Thymus (tissue), 14 donors: Measurements from ENCODE around the gene C11orf87. TPM values are rescaled to one million over a fixed set of nuclear protein-coding genes. Genes with fewer than 3 reads are reported as not detected.

Source experiments
- DNase-seq, 9 donors: peaks; one replicate each; pipeline ENCODE4 v3.0.0-alpha.2; 2013; ENCODE audit warnings: low spot score in 9 of 9, low read depth in 6 of 9, missing footprints in 1 of 9
- H3K27ac ChIP-seq, 2 donors: one replicate each; pipeline ENCODE4 v1.5.1; 2013; ENCODE audit warnings: control low read depth in 1 of 2, low read depth in 1 of 2, low read length in 1 of 2, mild to moderate bottlenecking in 1 of 2, moderate library complexity in 1 of 2
- H3K27me3 ChIP-seq, 2 donors: one replicate each; pipeline ENCODE4 v1.5.1; 2013; ENCODE audit warnings: low read length in 1 of 2; ENCODE audit not compliant: control insufficient read depth in 2 of 2, insufficient read depth in 1 of 2
- H3K36me3 ChIP-seq, 2 donors: one replicate each; pipeline ENCODE4 v1.5.1; 2013; ENCODE audit warnings: low read length in 1 of 2, mild to moderate bottlenecking in 1 of 2, moderate library complexity in 1 of 2; ENCODE audit not compliant: control insufficient read depth in 2 of 2, insufficient read depth in 2 of 2
- H3K4me1 ChIP-seq, 2 donors: one replicate each; pipeline ENCODE4 v1.5.1; 2013; ENCODE audit warnings: low read length in 2 of 2; ENCODE audit not compliant: control insufficient read depth in 2 of 2, insufficient read depth in 2 of 2
- H3K4me3 ChIP-seq, 2 donors: one replicate each; pipeline ENCODE4 v1.5.1; 2013; ENCODE audit warnings: low read length in 2 of 2, control low read depth in 1 of 2, mild to moderate bottlenecking in 1 of 2
- H3K9me3 ChIP-seq, 2 donors: one replicate each; pipeline ENCODE4 v1.5.1; 2013; ENCODE audit warnings: low read length in 1 of 2, mild to moderate bottlenecking in 1 of 2; ENCODE audit not compliant: control insufficient read depth in 2 of 2, insufficient read depth in 1 of 2
- WGBS: extraction: QIAGEN DNeasy Blood & Tissue Kit; methylation state at CpG from one replicate; pipeline ENCODE4 v1.1.7; 2013; 5-methylcytosine and 5-hydroxymethylcytosine counted together
- long read RNA-seq, 10 donors: transcript quantifications; one replicate each; lab custom pipeline, GENCODE V29; 2026
- polyA plus RNA-seq: library from polyadenylated mRNA; stranded (reverse); fragments of 200-250 nt; gene quantifications from one replicate; pipeline ENCODE4 v1.2.3, GENCODE V29; 2013
- total RNA-seq: library from RNA; stranded (reverse); fragments of 120-200 nt; gene quantifications from one replicate; pipeline ENCODE4 v1.2.4, GENCODE V29; 2013
- donor health status: healthy.

The C11orf87 gene
- total RNA-seq (not detected), polyA plus RNA-seq (0.02 TPM)
- long read RNA-seq, donor 1 = 0 reads
- long read RNA-seq, donor 2 = 0 reads
- long read RNA-seq, donor 3 = 0 reads
- long read RNA-seq, donor 4 = 0 reads
- long read RNA-seq, donor 5 = 0 reads
- long read RNA-seq, donor 6 = 0 reads
- long read RNA-seq, donor 7 = 0 reads
- long read RNA-seq, donor 8 = 0 reads
- long read RNA-seq, donor 9 = 0 reads
- long read RNA-seq, donor 10 = 0 reads

DNA sequence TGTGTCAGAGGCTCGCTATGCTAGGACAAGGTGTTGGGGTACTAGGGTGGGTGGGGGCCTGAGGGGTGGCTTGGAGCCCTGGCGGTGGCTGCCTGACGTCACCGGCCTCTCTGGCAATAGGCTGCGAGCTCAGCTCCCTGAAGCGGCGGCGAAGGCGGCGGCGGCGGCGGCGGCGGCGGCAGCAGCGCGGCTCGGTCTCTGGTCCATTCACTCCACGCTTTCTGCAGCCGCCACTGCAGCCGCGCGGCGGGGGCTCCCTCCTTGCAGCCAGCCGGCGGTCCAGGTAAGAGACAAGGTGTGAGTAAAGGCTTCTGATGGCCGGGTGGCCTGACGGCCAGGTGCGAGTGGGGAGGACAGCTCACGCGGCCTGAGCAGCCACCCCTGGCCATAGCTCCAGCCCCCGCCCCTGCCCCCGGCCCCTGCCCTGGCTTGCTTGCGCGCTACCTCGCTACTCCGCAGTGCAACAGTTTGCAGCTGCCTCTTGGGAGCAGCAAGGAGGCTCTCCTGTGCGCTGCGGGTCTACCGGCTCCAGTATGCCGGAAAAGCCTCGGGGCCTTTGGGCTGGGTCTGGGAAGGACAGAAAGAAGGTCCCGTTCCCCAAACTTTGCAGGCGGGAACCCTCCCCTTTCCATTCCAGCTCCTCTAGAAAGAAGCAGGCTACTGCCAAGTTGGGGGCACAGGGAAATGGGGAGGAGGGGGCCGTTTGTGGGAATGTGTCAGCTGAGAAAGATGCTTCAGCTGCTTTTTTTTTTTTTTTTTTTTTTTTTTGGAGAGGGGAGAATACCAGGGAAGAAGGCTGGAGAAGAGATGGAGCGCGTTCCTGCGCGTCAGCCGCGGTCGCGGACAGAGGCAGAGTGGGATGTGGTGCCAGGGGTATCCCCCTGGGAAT is at the start of gene C11orf87:
C11orf87 (plus strand) TSS at position 210 of the 889 bp plus-strand sequence. CDS start 1,444 bp downstream, outside the sequence.
- peaks cover 39 to 48% of the 10 kb centered on the region in 2 donors for H3K27me3 ChIP-seq
- 3% methylated on average over 54 of the region's 54 CpGs for whole genome bisulfite sequencing
- H3K4me1 ChIP-seq = peaks cover 0 to 2% of the 10 kb centered on the region in 2 donors

DNA sequence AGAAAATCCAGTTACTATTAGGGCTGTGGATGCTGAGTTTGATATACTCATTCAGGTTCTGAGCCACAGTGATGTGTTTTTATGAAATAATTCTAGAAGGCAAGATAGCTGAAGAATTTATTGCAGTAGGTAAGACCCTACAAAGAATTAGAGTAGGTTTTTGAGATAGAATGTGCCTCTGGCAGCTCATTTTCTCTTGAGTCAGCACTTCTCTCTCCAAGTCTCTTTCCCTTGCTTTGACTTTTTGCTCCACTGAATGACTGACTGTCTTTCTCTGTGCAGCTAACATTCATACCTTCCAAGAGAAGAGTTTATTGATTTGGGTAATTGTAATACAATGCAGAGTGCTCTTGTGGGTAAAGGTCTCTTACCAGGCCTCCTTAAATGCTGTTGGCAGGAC is 48.0 kb upstream of the C11orf87 start:
- Histone ChIP-seq H3K27ac (no peak overlapping the region), H3K27me3 (no peaks in the 10 kb centered on the region), H3K4me1 (no peaks in the 10 kb centered on the region), H3K9me3 (no peaks in the 10 kb centered on the region), H3K4me3 (no peak overlapping the region), H3K36me3 (no peaks in the 10 kb centered on the region)
- DNase-seq = no peak

More for the DNA sequence above, at the start of gene C11orf87:
- Histone ChIP-seq H3K36me3 (no peaks in the 10 kb centered on the region), H3K9me3 (no peaks in the 10 kb centered on the region), H3K27ac (no peak within 1 kb of the TSS), H3K4me3 (no peak within 1 kb of the TSS)
- no peak for DNase-seq

DNA sequence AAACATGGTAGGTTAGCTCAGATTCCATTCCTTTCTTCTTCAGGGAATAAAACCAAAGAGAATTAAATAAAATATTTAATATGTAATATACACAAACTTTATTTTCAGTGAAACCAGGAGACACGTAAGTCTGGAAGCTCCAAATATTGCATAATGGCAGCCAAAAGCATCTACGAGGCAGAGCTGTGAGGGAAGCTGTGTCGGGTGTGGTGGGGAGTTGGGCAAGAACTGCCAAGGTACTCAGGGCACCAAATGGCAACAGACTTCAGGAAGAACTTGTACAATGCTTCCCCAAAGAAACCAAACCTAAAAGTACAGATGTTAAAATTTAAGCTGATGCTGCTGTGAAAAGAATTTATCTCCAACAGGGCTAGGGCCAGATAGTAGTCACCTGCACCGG is 47.5 kb upstream of the C11orf87 start:
- 95% methylated on average over 4 of the region's 4 CpGs for WGBS
- no peak for DNase-seq

DNA sequence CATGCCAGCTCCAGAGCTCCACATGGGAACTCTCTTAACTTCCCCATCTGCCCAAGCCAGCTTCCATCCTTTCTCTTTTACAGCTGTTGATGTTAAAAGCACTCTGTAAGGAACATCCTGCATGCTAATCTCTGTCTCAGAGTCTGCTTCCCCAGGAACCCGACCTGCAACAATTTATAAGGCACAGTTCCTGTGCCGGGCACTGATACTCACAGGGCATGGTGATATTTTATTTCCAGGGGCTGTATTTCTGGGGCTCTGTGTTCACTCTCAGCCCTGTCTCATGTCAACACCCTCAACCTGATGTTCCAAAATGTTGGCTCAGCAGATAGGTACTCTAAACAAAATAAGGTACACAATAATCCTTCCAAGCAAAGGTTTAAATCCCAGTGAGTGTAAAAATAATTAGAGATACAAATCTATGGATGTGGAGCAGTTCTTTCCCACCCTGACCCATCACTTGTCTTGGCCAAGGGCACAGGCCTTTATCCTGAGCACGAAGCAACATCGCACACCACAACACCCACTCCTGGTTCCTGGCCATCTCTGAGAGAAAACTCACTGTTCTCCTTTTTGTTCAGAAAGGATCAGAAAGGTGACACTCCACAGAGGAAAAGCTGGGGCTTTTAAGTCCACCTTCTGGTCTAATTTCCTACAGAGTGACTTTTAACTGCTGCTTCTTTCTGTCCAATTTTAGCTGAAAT is 44.8 kb upstream of the C11orf87 start:
- no peak for DNase-seq
- no peaks in the 10 kb centered on the region for H3K36me3 ChIP-seq
- no peak overlapping the region for H3K27ac ChIP-seq
- no peaks in the 10 kb centered on the region for H3K27me3 ChIP-seq
- H3K4me3 ChIP-seq = no peak overlapping the region
- H3K4me1 ChIP-seq = no peaks in the 10 kb centered on the region
- 66% methylated on average over 4 of the region's 4 CpGs for WGBS
- no peaks in the 10 kb centered on the region for H3K9me3 ChIP-seq

More for the DNA sequence above, 47.5 kb upstream of the C11orf87 start:
- no peaks in the 10 kb centered on the region for H3K27me3 ChIP-seq
- no peak overlapping the region for H3K27ac ChIP-seq
- H3K4me1 ChIP-seq = no peaks in the 10 kb centered on the region
- H3K9me3 ChIP-seq = no peaks in the 10 kb centered on the region
- H3K4me3 ChIP-seq = no peak overlapping the region
- no peaks in the 10 kb centered on the region for H3K36me3 ChIP-seq

DNA sequence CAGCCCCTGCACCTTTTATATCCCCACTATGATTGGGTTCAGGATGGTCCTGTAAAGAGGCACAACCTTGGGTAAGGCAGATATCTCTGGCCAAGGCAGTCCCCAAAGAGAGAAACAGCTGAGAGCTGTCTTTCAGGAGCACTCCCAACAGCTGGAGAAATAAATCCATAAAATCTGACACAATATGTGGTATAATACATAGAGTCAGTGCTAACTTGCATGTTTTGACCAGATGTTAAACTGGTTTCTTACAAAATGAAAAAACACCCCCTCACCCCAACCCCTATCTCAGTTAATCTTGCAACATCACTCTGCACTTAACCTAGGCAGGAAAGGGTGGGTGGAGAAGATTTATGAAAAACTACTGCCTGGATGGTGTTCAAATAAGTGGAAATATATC is 44.0 kb upstream of the C11orf87 start:
- DNase-seq = no peak
- Histone ChIP-seq H3K27ac (no peak overlapping the region), H3K27me3 (no peaks in the 10 kb centered on the region), H3K36me3 (no peaks in the 10 kb centered on the region), H3K9me3 (no peaks in the 10 kb centered on the region), H3K4me1 (no peaks in the 10 kb centered on the region), H3K4me3 (no peak overlapping the region)

DNA sequence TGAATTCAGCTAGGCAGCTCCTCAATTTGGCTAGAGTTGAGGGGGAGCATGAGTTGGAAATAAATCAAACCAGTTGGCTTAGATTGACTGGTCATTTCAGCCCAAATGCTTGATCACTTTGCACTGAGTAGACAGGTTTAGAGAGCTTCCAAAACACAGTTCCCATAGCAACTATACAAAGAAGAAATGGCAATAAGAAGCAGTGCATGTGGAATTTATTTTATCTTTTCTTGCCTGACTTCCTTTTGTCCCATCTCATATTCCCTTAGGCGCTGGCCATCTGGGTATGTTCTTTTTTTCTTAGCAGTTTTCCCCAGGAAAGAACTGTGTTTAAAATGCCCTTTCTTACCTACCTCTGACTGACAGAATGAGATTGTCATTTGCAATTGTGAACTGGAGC is 38.7 kb upstream of the C11orf87 start:
- H3K27me3 ChIP-seq = no peaks in the 10 kb centered on the region
- H3K4me1 ChIP-seq = no peaks in the 10 kb centered on the region
- no peak for DNase-seq
- H3K4me3 ChIP-seq = no peak overlapping the region
- WGBS = 51% methylated on average over 1 of the region's 1 CpG
- H3K36me3 ChIP-seq = no peaks in the 10 kb centered on the region
- H3K27ac ChIP-seq = no peak overlapping the region
- H3K9me3 ChIP-seq = no peaks in the 10 kb centered on the region

DNA sequence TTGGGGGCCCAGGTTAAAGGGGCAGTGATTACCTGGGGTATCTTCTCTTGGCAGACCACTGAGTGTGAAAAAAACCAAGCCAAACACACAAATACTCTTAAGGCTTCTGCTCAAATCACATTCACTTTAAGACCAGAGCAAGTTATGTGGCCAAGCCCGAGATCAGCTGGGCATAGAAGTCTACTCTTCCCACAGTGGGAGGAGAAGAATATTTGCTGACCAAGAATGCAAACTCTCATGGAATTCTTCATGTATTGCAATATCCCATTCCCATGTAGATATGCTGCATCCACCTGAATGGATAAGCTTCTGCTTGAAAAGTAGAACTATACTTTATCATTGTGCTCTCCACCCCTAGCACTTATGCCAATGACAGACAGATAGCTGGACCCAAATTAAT is 37.1 kb upstream of the C11orf87 start:
- Histone ChIP-seq H3K4me1 (no peaks in the 10 kb centered on the region), H3K36me3 (no peaks in the 10 kb centered on the region), H3K4me3 (no peak overlapping the region), H3K27me3 (no peaks in the 10 kb centered on the region), H3K27ac (no peak overlapping the region), H3K9me3 (no peaks in the 10 kb centered on the region)
- no peak for DNase-seq
- 85% methylated on average over 1 of the region's 1 CpG for WGBS

DNA sequence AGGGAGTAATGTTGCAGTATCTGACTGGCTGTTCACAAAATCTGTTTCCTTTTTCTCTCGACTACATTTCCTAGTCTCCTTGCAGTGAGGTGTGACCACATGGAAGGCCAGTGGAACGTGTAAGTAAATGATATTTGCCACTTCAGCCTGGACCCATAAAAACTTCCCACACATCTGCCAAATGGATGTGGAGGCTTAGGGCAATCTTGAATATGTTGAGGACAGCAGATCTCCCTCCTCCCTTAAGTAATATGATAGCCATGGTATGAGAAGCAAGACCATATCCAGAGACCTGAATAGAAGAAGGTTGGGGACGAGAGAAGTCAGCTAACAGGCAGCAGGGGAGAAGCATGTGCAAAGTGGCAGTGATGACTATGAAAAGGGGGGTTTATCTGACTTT is 33.0 kb upstream of the C11orf87 start:
- WGBS = 33% methylated on average over 3 of the region's 3 CpGs
- H3K4me1 ChIP-seq = no peaks in the 10 kb centered on the region
- H3K9me3 ChIP-seq = no peaks in the 10 kb centered on the region
- no peak overlapping the region for H3K4me3 ChIP-seq
- no peak overlapping the region for H3K27ac ChIP-seq
- no peak for DNase-seq
- no peaks in the 10 kb centered on the region for H3K27me3 ChIP-seq
- no peaks in the 10 kb centered on the region for H3K36me3 ChIP-seq

DNA sequence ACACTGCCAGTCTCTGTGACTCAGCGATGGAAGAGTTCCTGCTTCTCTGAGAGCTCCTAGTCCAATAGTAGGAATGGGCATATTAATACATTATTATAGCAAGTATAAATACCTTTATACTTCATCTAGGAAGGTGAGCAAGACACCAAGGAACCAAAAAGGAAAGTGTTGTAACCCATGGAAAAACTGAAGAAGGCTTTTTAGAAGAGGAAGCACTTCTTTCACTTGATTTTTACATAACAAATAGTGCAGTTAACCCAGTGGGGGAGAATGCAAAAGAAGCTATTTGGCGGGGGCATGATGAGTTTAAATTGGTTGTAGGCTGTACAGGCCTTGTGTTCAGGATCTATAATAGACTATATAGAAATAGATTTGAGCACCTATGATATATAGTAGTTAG is 31.2 kb upstream of the C11orf87 start:
- Histone ChIP-seq H3K36me3 (no peaks in the 10 kb centered on the region), H3K27me3 (no peaks in the 10 kb centered on the region), H3K27ac (no peak overlapping the region), H3K4me3 (no peak overlapping the region), H3K4me1 (no peaks in the 10 kb centered on the region), H3K9me3 (no peaks in the 10 kb centered on the region)
- no peak for DNase-seq
- WGBS = 96% methylated on average over 2 of the region's 2 CpGs
